GM21786 (cell line): ENCODE results near the gene SHANK2.
"Not testable (repeated sequence)": the region's sequence is repeated elsewhere in the genome, so short reads cannot be mapped to it uniquely, and the experiment has no call there.

Experiments
- ATAC-seq: cut with Tn5 transposase; IDR thresholded peaks from one replicate; pipeline ENCODE4 v1.9.1; 2021; ENCODE audit not compliant: unreplicated experiment

Gene SHANK2

GRCh38 chr11:71245601-71246391, 6.6 kb downstream of the SHANK2 start:
- ATAC-seq = no peak

GRCh38 chr11:71244116-71244810, 8.1 kb downstream of the SHANK2 start:
- no peak for ATAC-seq

- ATAC-seq = no peak
These were observed 10.0 kb downstream of the SHANK2 start for GRCh38 chr11:71242391-71242790.

- ATAC-seq = no peak
These were observed 10.6 kb downstream of the SHANK2 start for GRCh38 chr11:71241721-71242259.

GRCh38 chr11:71240865-71241691, 11.3 kb downstream of the SHANK2 start:
- ATAC-seq = peak; percentile 65

- no peak for ATAC-seq
These were observed 12.2 kb downstream of the SHANK2 start for GRCh38 chr11:71240061-71240690.

- ATAC-seq = no peak
These were observed 12.8 kb downstream of the SHANK2 start for GRCh38 chr11:71239581-71239980.

- no peak for ATAC-seq
These were observed 13.4 kb downstream of the SHANK2 start for GRCh38 chr11:71238941-71239340.

GRCh38 chr11:71238285-71238875, 14.0 kb downstream of the SHANK2 start:
- ATAC-seq = no peak

- ATAC-seq = no peak
These were observed 14.5 kb downstream of the SHANK2 start for GRCh38 chr11:71237853-71238252.

- no peak for ATAC-seq
These were observed 15.4 kb downstream of the SHANK2 start for GRCh38 chr11:71236836-71237475.

- ATAC-seq = no peak
These were observed 16.7 kb downstream of the SHANK2 start for GRCh38 chr11:71235719-71236118.

- not testable (repeated sequence) for ATAC-seq
These were observed 18.2 kb downstream of the SHANK2 start for GRCh38 chr11:71233896-71234852.

- no peak for ATAC-seq
These were observed 20.0 kb downstream of the SHANK2 start for GRCh38 chr11:71232364-71232763.

- no peak for ATAC-seq
These were observed 23.4 kb downstream of the SHANK2 start for GRCh38 chr11:71228961-71229360.

GRCh38 chr11:71227058-71227659, 25.2 kb downstream of the SHANK2 start:
- no peak for ATAC-seq

- no peak for ATAC-seq
These were observed 28.4 kb downstream of the SHANK2 start for GRCh38 chr11:71223671-71224660.
